Effector memory CD8-positive, alpha-beta T cell (primary cell): ENCODE data around the gene TFR2.

Experiments used
- ATAC-seq: fragments of 150-1000 bp; cut with Tn5 transposase; replicated peaks from 2 replicates; pipeline ENCODE4 v1.10.0; 2021; ENCODE audit warnings: mild to moderate bottlenecking, moderate library complexity
- DNase-seq, 3 experiments: peaks; one replicate each; pipeline ENCODE4 v3.0.0; 2021
- H3K27ac Mint-ChIP-seq, 2 donors: one replicate each; pipeline ENCODE4 v1.8.0; 2022; ENCODE audit warnings: mild to moderate bottlenecking in 2 of 2, mixed read lengths in 2 of 2, moderate library complexity in 2 of 2
- H3K27me3 Mint-ChIP-seq, 2 donors: one replicate each; pipeline ENCODE4 v1.8.0; 2022; ENCODE audit warnings: mixed read lengths in 2 of 2
- H3K36me3 Mint-ChIP-seq: one replicate; pipeline ENCODE4 v1.8.0; 2022; ENCODE audit warnings: mild to moderate bottlenecking, moderate library complexity, mixed read lengths; ENCODE audit not compliant: insufficient read depth
- H3K4me1 Mint-ChIP-seq, 2 donors: one replicate each; pipeline ENCODE4 v1.8.0; 2022; ENCODE audit warnings: low read depth in 2 of 2, mixed read lengths in 2 of 2
- H3K4me3 Mint-ChIP-seq, 2 donors: one replicate each; pipeline ENCODE4 v1.8.0; 2022; ENCODE audit warnings: mild to moderate bottlenecking in 2 of 2, mixed read lengths in 2 of 2, moderate library complexity in 2 of 2
- H3K9me3 Mint-ChIP-seq, 2 donors: one replicate each; pipeline ENCODE4 v1.8.0; 2022; ENCODE audit warnings: mixed read lengths in 2 of 2

The TFR2 gene

GRCh38 chr7:100577103-100577502 is 64.2 kb downstream of the TFR2 start:
- DNase-seq (no peak), ATAC-seq (no peak)
- no peak overlapping the region for H3K4me3 Mint-ChIP-seq
- H3K27ac Mint-ChIP-seq, result no peak overlapping the region
- H3K36me3 Mint-ChIP-seq, result peaks cover 21% of the 10 kb centered on the region
- H3K9me3 Mint-ChIP-seq, result no peaks in the 10 kb centered on the region
- H3K27me3 Mint-ChIP-seq, result no peaks in the 10 kb centered on the region
- H3K4me1 Mint-ChIP-seq, result peaks cover 4 to 5% of the 10 kb centered on the region in 2 donors

GRCh38 chr7:100576384-100576993 is 64.9 kb downstream of the TFR2 start:
- DNase-seq (no peak), ATAC-seq (no peak)
- H3K27ac Mint-ChIP-seq, result peak overlapping the region in 1 of 2 donors; percentile 88
- peak overlapping the region in 1 of 2 donors; percentile 35 for H3K4me3 Mint-ChIP-seq
- H3K27me3 Mint-ChIP-seq, result no peaks in the 10 kb centered on the region
- peaks cover 15% of the 10 kb centered on the region for H3K36me3 Mint-ChIP-seq
- H3K9me3 Mint-ChIP-seq, result no peaks in the 10 kb centered on the region
- H3K4me1 Mint-ChIP-seq, result peaks cover 8% of the 10 kb centered on the region in 2 donors

GRCh38 chr7:100575746-100576383 is 65.5 kb downstream of the TFR2 start:
- H3K27me3 Mint-ChIP-seq, result no peaks in the 10 kb centered on the region
- ATAC-seq (no peak), DNase-seq (no peak)
- no peak overlapping the region for H3K4me3 Mint-ChIP-seq
- peaks cover 16% of the 10 kb centered on the region for H3K36me3 Mint-ChIP-seq
- H3K4me1 Mint-ChIP-seq, result peaks cover 5 to 8% of the 10 kb centered on the region in 2 donors
- no peaks in the 10 kb centered on the region for H3K9me3 Mint-ChIP-seq
- peak overlapping the region in 1 of 2 donors; percentile 88 for H3K27ac Mint-ChIP-seq

GRCh38 chr7:100575206-100575631 is 66.1 kb downstream of the TFR2 start:
- DNase-seq, result no peak

DNA sequence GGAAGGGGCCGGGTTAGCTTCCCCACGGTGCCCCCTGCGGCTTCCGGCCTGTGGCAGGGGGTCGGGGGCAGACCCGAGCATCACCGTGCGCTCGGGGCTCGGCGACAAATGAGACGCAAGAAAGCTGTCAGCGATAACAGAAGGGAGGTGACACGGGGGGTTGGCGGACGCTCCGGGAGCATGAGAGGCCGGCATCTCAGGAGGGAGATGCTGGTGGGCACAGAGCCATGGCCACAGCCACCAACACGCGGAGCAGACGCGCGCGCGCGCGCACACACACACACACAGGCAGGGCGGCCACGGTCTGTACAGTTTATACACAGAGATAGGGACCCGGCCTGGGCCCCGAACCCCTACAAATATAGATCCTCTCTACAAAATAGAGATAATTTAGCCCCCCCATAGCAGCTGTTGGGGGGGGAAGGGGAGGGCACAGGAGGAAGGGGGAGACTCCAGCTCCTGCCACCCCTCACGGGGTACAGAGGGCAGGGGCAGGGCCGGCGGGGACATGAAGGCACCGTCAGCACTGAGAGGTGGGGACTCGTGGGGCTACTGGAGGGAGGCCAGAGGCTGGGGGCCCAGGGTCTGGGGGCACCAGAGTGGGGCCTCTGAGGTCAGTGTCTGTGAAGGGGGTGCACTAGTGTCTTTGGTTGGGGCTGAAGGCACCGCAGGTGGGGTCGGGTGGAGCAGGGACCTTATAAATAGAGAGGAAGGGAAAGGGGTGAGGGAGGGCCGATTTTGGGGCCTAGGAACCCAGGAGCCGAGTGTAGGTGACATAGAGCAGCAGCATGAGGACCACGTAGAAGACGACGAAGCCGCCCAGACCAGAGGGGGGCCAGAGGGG is 66.8 kb downstream of the TFR2 start:
- ATAC-seq, result no peak
- Mint-ChIP-seq H3K27me3 (no peaks in the 10 kb centered on the region), H3K9me3 (no peaks in the 10 kb centered on the region), H3K4me3 (no peak overlapping the region), H3K27ac (peak overlapping the region in 1 of 2 donors; percentile 55), H3K4me1 (peaks cover 5 to 8% of the 10 kb centered on the region in 2 donors), H3K36me3 (peaks cover 25% of the 10 kb centered on the region)
- DNase-seq, result no peak

More at GRCh38 chr7:100575206-100575631, 66.1 kb downstream of the TFR2 start:
- Mint-ChIP-seq H3K4me3 (no peak overlapping the region), H3K36me3 (peaks cover 22% of the 10 kb centered on the region), H3K9me3 (no peaks in the 10 kb centered on the region), H3K27ac (peak overlapping the region in 1 of 2 donors; percentile 55), H3K27me3 (no peaks in the 10 kb centered on the region), H3K4me1 (peaks cover 5 to 8% of the 10 kb centered on the region in 2 donors)
- no peak for ATAC-seq

GRCh38 chr7:100573691-100574361 is 67.5 kb downstream of the TFR2 start, which contains the start of gene SAP25:
Gene SAP25, minus strand, starts transcription at chr7:100573900. Its CDS starts 158 bp downstream, at chr7:100573742.
- no peaks in the 10 kb centered on the region for H3K27me3 Mint-ChIP-seq
- no peak within 1 kb of the TSS for H3K4me3 Mint-ChIP-seq
- peak within 1 kb of the TSS in 1 of 2 donors; percentile 80 for H3K27ac Mint-ChIP-seq
- H3K36me3 Mint-ChIP-seq, result peaks cover 30% of the 10 kb centered on the region
- no peak for DNase-seq
- no peak for ATAC-seq
- H3K4me1 Mint-ChIP-seq, result peaks cover 12 to 14% of the 10 kb centered on the region in 2 donors
- H3K9me3 Mint-ChIP-seq, result no peaks in the 10 kb centered on the region

DNA sequence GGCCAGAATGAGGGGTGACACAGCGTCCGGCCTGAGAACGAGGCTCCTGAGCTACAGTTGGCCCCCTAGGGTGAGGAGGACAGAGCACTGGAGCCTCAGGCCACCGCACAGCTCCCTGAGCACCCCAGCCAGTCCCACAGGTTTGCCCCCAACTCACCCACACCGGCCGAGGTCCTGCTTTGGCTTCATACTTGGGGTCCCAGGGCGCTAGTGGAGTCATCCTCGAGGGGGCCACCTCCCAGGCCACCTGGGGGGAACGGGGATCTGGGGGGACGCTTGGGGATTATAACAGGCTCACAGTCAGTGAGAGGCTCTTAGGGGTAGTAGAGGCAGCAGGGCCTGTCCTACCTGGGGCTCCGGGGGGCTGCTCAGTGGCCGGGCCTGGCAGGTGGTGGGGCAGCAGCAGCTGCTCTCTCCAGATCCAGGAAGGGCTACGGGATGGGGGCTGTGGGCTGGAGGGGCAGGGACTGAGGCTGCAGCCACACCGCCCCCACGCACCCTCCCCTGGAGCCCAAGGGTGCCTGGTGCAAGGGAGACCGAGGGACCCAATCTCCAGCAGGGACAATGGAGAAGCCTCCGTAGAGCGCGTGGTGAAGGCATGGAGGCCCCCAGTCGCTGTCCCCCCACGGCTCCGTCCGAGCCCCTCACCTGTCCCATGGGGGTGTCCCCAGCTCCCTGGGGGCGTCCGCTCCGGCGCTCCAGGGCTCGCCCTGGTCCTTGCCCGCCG is 68.2 kb downstream of the TFR2 start:
- H3K27me3 Mint-ChIP-seq, result no peaks in the 10 kb centered on the region
- H3K27ac Mint-ChIP-seq, result peak overlapping the region in 1 of 2 donors; percentile 80

GRCh38 chr7:100572281-100572948 is 68.9 kb downstream of the TFR2 start:
- H3K4me1 Mint-ChIP-seq, result peaks cover 22 to 23% of the 10 kb centered on the region in 2 donors
- H3K27me3 Mint-ChIP-seq, result no peaks in the 10 kb centered on the region
- H3K27ac Mint-ChIP-seq, result peak overlapping the region; percentile 31 to 80
- DNase-seq, result no peak
- H3K9me3 Mint-ChIP-seq, result no peaks in the 10 kb centered on the region
- H3K4me3 Mint-ChIP-seq, result peak overlapping the region in 1 of 2 donors; percentile 17
- ATAC-seq, result no peak
- peaks cover 38% of the 10 kb centered on the region for H3K36me3 Mint-ChIP-seq

More for the DNA sequence above, 68.2 kb downstream of the TFR2 start:
- DNase-seq (no peak), ATAC-seq (no peak)
- H3K4me3 Mint-ChIP-seq, result no peak overlapping the region
- H3K9me3 Mint-ChIP-seq, result no peaks in the 10 kb centered on the region
- peaks cover 17% of the 10 kb centered on the region in 2 donors for H3K4me1 Mint-ChIP-seq
- H3K36me3 Mint-ChIP-seq, result peaks cover 37% of the 10 kb centered on the region

- Mint-ChIP-seq H3K27me3 (no peaks in the 10 kb centered on the region), H3K4me3 (peak overlapping the region in 1 of 2 donors; percentile 17), H3K36me3 (peaks cover 41% of the 10 kb centered on the region), H3K27ac (peak overlapping the region; percentile 31 to 80), H3K9me3 (no peaks in the 10 kb centered on the region), H3K4me1 (peaks cover 22 to 23% of the 10 kb centered on the region in 2 donors)
- DNase-seq, result no peak
- ATAC-seq, result no peak
Measured at GRCh38 chr7:100571829-100572116, 69.6 kb downstream of the TFR2 start.

GRCh38 chr7:100570954-100571828 is 70.2 kb downstream of the TFR2 start:
- DNase-seq, result no peak
- H3K4me3 Mint-ChIP-seq, result peak overlapping the region in 1 of 2 donors; percentile 71
- ATAC-seq, result no peak
- H3K4me1 Mint-ChIP-seq, result peaks cover 22 to 23% of the 10 kb centered on the region in 2 donors
- H3K9me3 Mint-ChIP-seq, result no peaks in the 10 kb centered on the region
- no peaks in the 10 kb centered on the region for H3K27me3 Mint-ChIP-seq
- peak overlapping the region; percentile 31 to 86 for H3K27ac Mint-ChIP-seq
- H3K36me3 Mint-ChIP-seq, result peaks cover 47% of the 10 kb centered on the region
